Activated CD4-positive, alpha-beta T cell treated with anti-CD3 and anti-CD28 coated beads, Interleukin-2, Interleukin-4, amounts not matched to agents 100 ng/mL and 50 ng/mL, durations not matched to agents 16 hours and 8 hours (primary cell): ENCODE measurements around the gene RSPH3.
"Not testable (repeated sequence)": the region's sequence is repeated elsewhere in the genome, so short reads cannot be mapped to it uniquely, and the experiment has no call there.

Experiments
- DNase-seq: peaks from one replicate; pipeline ENCODE4 v3.0.0-alpha.2; 2020; ENCODE audit warnings: low spot score

The RSPH3 gene

DNA sequence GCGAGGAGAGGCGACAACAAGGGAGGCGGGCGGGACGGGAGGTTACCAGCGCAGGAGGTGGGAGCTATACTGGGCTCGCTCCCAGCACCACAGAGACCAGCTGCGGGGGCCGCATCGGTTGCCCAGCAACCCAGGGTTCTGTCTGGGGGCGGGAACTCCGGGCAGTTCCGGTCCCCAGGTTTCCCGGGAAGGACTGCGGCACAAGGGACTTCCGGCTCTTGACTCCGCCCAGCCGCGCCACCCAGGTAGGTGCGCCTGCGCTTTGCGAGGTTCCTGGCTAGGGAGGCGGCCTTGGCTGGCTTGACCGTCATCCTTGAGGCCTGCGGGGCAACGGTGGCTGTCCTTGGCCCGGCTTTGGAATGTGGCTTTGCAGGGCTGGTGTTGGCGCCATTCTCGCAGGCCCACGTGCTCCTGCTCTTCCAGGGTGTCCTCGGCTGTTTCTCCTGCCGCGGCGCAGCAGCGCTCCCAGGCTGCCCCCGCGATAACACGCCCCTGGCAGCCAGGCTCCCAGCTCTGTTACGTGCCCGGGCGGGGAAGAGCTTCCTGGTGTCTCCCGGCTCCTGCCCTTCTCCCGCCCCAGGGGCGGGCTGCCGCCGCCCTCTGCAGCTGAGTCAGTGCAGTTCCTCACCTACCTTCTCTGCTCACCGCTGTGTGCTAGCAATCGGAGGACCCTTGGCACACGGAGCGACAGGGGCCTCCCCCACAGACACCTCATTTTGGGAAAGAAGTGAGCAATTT lies at the start of gene RSPH3:
TSS of gene RSPH3 (minus strand) at position 537 of the 738 bp plus-strand sequence. CDS start 652 bp downstream, outside the sequence.
- peak; percentile 94 for DNase-seq

DNA sequence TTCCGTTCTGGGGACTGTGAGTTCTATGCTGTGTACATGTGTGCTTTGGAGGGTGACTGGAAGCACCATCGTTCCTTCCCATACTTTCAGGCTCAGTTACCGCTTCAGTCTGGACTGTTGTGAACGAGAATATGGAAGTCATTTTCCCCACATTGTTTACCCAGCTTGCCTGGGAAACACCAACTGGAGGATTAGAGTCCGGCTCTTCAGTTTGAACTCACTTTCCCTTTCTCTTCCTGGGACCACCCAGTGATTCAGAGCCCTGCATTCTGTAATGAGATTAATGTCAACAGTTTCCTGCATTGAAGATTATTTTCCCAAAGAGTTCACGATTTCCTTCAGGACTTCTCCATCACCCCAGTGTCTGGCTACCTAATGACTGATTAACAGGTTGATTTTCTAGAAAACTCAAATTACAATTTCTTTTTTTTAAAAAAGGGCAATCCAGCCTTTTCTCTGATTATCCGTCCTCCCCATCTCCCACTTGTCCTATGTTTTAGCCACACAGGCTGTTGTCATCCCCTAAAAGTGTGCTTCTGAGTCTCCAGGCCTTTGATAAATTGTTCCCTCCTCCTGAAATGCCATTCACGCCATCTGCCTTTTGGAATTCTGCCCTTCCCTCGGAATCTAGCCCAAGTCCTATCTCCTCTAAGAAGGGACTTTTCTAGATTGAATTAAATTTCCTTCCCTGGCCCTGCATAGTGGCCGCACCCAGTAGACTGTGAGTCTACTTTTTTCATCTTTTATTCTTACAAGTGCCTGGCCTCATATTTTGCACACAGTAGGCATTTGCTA lies 48.1 kb upstream of the RSPH3 start:
- no peak for DNase-seq

GRCh38 chr6:159045801-159046200 lies 45.8 kb upstream of the RSPH3 start:
- DNase-seq = no peak

GRCh38 chr6:159044899-159045727 lies 45.1 kb upstream of the RSPH3 start, which contains the start of gene TAGAP:
Gene TAGAP, minus strand, starts transcription at chr6:159044991. Its CDS starts 845 bp downstream, at chr6:159044146.
- DNase-seq = peak; percentile 91

- DNase-seq = no peak
These were observed 43.9 kb upstream of the RSPH3 start for GRCh38 chr6:159043947-159044346.

DNA sequence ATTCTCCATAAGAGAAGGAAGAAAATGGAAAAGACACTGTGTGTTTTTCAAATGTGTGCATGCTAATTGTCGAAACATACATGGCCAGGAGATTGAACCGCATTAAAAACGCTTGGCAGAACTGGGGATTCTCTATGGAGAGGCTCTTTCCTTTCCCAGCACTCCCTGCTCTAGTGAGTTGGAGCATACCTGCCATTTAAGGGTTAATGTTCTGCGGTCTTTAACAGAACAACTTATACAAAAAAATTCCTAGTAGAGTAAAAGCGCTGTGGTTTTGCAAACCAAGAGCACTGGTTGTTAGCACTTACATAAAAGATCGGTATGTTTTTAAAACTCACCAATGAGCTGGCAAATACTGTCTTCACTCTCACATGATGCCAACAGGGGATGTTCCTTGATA lies 43.2 kb upstream of the RSPH3 start:
- DNase-seq = peak; percentile 60

DNA sequence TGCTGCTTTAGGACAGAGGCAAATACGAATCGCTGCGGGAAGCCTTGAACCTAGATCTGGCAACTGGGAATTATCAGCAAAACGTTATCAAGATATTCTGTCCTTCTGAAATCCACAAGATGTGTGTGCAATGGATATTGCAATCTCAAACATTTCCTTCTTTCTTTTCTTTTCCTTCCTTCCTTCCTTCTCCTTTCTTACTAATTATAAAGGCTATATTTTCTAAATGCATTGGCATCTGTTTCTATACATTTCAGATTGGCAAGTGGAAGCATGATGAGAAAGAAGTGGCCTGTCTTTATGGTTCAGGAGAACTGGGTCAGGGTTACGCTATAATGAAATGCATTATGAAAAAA lies 42.8 kb upstream of the RSPH3 start:
- DNase-seq = no peak

DNA sequence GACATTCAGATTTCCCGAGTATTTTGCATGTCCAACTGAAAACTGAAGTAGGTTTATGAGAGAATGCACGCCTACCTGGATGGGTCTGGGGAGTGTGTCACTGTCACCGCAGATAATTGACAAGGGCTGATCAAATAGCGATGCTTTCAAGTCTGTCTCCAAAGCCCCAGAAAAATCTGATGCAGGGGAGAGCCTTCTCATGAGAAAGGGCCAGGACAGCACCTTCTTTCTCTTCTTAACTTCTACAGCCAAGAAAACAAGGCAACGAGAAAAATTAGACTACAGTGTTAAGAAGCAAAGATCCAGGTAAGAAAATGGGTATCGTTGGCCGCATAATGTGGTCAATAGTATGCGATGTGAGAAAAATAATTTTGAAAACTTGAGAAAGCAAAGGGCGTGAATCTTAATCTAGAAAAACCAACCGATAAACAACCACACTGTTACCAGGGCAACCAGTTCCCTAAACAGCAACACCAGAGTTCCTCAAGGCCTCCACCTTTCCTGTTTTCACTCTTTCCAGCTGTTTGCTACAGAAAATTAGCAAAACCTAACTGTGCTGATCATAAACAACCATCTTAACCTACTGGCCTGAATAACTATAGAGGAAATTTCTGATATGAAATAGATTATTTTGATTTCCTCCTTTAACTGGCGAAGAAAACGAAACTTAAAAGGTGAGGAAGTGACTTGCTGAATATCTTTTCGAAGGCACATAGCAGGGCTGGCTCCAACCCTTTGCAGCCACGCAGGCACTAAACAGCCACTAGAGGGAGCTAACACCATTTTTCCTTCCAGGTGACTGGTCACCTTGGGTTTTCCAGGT lies 42.2 kb upstream of the RSPH3 start:
- DNase-seq = peak; percentile 90

- no peak for DNase-seq
These were observed 41.2 kb upstream of the RSPH3 start for GRCh38 chr6:159041181-159041580.

- DNase-seq = no peak
These were observed 39.9 kb upstream of the RSPH3 start for GRCh38 chr6:159039885-159040258.

- DNase-seq = peak; percentile 87
These were observed 39.2 kb upstream of the RSPH3 start for GRCh38 chr6:159038914-159039884.

DNA sequence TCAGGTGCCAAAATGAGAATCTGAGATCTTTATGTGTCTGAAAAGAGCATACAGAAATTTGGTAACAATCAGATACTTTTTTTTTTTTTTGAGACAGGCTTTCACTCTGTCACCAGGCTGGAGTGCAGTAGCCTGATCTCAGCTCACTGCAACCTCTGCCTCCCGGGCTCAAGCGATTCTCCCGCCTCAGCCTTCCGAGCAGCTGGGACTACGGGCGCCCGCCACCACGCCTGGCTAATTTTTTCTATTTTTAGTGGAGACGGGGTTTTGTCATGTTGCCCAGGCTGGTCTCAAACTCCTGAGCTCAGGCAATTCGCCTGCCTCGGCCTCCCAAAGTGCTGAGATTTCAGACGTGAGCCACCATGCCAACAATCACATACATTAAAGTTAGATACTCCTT lies 38.3 kb upstream of the RSPH3 start:
- not testable (repeated sequence) for DNase-seq

DNA sequence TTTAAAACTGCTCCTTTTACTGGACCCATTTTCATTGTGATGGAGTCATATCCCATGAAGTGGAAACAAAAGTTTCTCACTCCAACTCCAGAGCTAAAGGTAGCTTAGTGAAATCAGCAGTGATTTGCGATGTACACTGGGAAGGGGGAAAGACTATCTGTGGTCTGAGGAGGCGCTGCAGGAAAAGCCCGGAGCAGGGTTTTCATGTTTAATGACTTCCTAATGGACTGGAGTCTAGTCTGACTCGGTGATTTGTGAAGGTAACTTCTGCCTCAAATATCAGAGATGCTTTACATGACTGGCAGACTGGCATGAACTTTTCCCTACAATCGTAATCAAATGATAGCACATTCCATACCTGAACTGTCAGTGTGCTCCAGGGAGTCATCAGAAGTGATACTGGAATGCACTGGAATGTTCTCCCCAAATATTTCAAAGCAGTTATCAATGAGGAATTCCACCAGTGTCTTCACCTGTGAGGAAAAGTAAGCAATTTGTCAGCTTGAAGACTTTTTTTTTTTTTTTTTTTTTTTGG lies 37.8 kb upstream of the RSPH3 start:
- no peak for DNase-seq

GRCh38 chr6:159036673-159037072 lies 36.7 kb upstream of the RSPH3 start:
- no peak for DNase-seq

DNA sequence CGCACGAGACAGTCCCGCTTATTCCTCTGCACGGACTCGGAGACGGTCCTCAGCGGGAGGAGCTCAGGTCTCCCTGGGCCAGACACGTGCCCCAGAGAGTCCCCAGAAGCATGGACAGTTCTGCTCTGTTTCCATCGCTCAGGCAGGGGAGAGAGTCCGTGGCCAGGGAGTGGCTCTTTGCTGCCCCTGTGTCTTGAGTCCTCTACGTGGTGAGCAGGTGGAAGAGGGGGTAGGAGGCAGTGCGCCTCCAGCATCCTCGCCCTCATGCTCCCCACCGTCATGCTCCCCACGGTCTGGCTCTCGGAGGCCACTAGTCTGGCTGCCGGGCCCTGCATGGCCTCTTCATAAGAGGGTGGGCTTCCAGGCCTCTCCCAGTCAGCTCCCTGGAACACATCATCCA lies 35.9 kb upstream of the RSPH3 start:
- no peak for DNase-seq

GRCh38 chr6:159033160-159034049 lies 33.4 kb upstream of the RSPH3 start:
- no peak for DNase-seq

DNA sequence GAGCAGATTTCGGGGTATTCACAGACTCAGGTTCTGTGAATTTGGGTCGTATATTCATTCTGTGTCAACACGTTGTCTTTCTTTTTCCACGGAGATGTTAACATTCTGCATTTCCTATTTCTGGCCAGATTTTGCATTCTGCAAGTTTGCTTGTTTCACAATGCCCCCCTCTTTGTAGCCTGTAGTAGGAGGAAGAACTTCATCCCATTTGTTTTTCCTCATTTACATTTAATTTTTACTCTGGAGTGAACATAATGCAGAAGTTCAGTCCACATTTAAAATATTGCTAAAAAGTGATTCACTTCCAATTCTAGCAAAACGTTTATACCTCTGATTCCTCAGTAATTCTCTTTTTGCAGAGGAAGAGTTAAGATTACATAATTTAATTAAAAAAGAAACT lies 31.8 kb upstream of the RSPH3 start:
- no peak for DNase-seq

GRCh38 chr6:159030168-159030567 lies 30.2 kb upstream of the RSPH3 start:
- DNase-seq = no peak

- not testable (repeated sequence) for DNase-seq
These were observed 25.2 kb upstream of the RSPH3 start for GRCh38 chr6:159025224-159025623.
